ENCODE measurements around the gene PLSCR4. TPM values are rescaled to one million over a fixed set of nuclear protein-coding genes. Genes with fewer than 3 reads are reported as not detected.

Gene PLSCR4
- total RNA-seq, 2 donors from 2014 or later = 19.4 to 28.5 TPM

GRCh38 chr3:146209371-146209770 is 41.5 kb downstream of the PLSCR4 start:
- DNase-seq (no peak), ATAC-seq (no peak)
- TF ChIP-seq POLR2A (IDR thresholded peaks at IDR 0.05) = no peak
- TF ChIP-seq, protein P1, sequence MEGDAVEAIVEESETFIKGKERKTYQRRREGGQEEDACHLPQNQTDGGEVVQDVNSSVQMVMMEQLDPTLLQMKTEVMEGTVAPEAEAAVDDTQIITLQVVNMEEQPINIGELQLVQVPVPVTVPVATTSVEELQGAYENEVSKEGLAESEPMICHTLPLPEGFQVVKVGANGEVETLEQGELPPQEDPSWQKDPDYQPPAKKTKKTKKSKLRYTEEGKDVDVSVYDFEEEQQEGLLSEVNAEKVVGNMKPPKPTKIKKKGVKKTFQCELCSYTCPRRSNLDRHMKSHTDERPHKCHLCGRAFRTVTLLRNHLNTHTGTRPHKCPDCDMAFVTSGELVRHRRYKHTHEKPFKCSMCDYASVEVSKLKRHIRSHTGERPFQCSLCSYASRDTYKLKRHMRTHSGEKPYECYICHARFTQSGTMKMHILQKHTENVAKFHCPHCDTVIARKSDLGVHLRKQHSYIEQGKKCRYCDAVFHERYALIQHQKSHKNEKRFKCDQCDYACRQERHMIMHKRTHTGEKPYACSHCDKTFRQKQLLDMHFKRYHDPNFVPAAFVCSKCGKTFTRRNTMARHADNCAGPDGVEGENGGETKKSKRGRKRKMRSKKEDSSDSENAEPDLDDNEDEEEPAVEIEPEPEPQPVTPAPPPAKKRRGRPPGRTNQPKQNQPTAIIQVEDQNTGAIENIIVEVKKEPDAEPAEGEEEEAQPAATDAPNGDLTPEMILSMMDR (IDR thresholded peaks at IDR 0.05) = no peak
- Histone ChIP-seq H3K27ac (no peak overlapping the region), H3K4me1 (no peaks in the 10 kb centered on the region), H3K4me3 (no peak overlapping the region), H3K9me3 (no peaks in the 10 kb centered on the region), H3K27me3 (no peaks in the 10 kb centered on the region), H3K36me3 (replicated peaks in 1 of 2; ENCODE audit: insufficient read depth in 1 of 2, low read depth in 2 of 2) (peaks cover 0 to 5% of the 10 kb centered on the region in 2 donors)
- intact Hi-C loops (cut with DNase I) = no loop called here

- no peak for ATAC-seq
- TF ChIP-seq POLR2A (IDR thresholded peaks at IDR 0.05) = no peak
- TF ChIP-seq, protein P1 (IDR thresholded peaks at IDR 0.05) = no peak
- Histone ChIP-seq H3K9me3 (no peaks in the 10 kb centered on the region), H3K4me1 (no peaks in the 10 kb centered on the region), H3K27me3 (no peaks in the 10 kb centered on the region), H3K4me3 (no peak overlapping the region), H3K36me3 (replicated peaks in 1 of 2; ENCODE audit: insufficient read depth in 1 of 2, low read depth in 2 of 2) (peaks cover 0 to 6% of the 10 kb centered on the region in 2 donors), H3K27ac (no peak overlapping the region)
- DNase-seq = no peak
- intact Hi-C loops (cut with DNase I) = no loop called here
Observed at GRCh38 chr3:146203776-146204175, 47.1 kb downstream of the PLSCR4 start.

GRCh38 chr3:146200461-146201220 is 50.3 kb downstream of the PLSCR4 start:
- ATAC-seq (no peak), DNase-seq (no peak)
- no peaks in the 10 kb centered on the region for H3K9me3 ChIP-seq
- TF ChIP-seq, protein P1 (IDR thresholded peaks at IDR 0.05) = no peak
- no peak for TF ChIP-seq POLR2A (IDR thresholded peaks at IDR 0.05)
- intact Hi-C loops (cut with DNase I) = no loop called here
- H3K27ac ChIP-seq = no peak overlapping the region
- no peaks in the 10 kb centered on the region for H3K4me1 ChIP-seq
- 65 to 66% methylated on average over 2 of the region's 2 CpGs for WGBS, 2 donors
- H3K27me3 ChIP-seq = no peaks in the 10 kb centered on the region
- no peak overlapping the region for H3K4me3 ChIP-seq
- peaks cover 0 to 1% of the 10 kb centered on the region in 2 donors for H3K36me3 ChIP-seq (replicated peaks in 1 of 2; ENCODE audit: insufficient read depth in 1 of 2, low read depth in 2 of 2)

DNA sequence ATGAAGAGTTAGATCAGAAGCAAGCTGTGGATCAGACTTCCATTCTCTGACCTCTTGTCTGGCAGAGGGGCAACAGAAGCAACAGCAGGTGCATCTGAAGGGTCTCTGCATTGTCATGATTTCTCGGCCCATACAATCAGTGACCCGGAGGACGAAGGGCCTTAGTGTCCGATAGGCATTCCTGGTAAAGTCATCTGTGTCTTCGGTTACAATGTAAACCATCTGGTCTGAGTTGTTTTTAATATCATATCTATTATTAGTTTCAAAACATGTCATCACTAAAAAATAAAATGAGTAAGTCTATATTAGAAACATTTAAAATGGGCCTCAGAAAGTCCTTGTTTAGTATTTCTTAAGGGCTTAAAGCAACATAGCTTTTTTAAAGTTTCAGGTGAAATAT is 51.1 kb downstream of the PLSCR4 start:
- Histone ChIP-seq H3K36me3 (replicated peaks in 1 of 2; ENCODE audit: insufficient read depth in 1 of 2, low read depth in 2 of 2) (peaks cover 0 to 1% of the 10 kb centered on the region in 2 donors), H3K9me3 (no peaks in the 10 kb centered on the region), H3K4me1 (no peaks in the 10 kb centered on the region), H3K27me3 (no peaks in the 10 kb centered on the region), H3K4me3 (no peak overlapping the region), H3K27ac (no peak overlapping the region)
- 88 to 97% methylated on average over 5 of the region's 5 CpGs for WGBS, 2 donors
- intact Hi-C loops (cut with DNase I) = no loop called here
- DNase-seq (no peak), ATAC-seq (no peak)
- TF ChIP-seq, protein P1 (IDR thresholded peaks at IDR 0.05) = no peak

- H3K36me3 ChIP-seq (replicated peaks in 1 of 2; ENCODE audit: insufficient read depth in 1 of 2, low read depth in 2 of 2) = peaks cover 0 to 1% of the 10 kb centered on the region in 2 donors
- H3K9me3 ChIP-seq = no peaks in the 10 kb centered on the region
- TF ChIP-seq POLR2A (IDR thresholded peaks at IDR 0.05) = no peak
- no peak overlapping the region for H3K27ac ChIP-seq
- no peak for DNase-seq
- H3K4me3 ChIP-seq = no peak overlapping the region
- no peak for ATAC-seq
- H3K4me1 ChIP-seq = no peaks in the 10 kb centered on the region
- WGBS, 2 donors = 87 to 92% methylated on average over 2 of the region's 2 CpGs
- H3K27me3 ChIP-seq = no peaks in the 10 kb centered on the region
- intact Hi-C loops (cut with DNase I) = no loop called here
Observed at GRCh38 chr3:146196789-146197188, 54.1 kb downstream of the PLSCR4 start.
